ENCODE data around the gene ENPP4. TPM values are rescaled to one million over a fixed set of nuclear protein-coding genes. Genes with fewer than 3 reads are reported as not detected.

Gene ENPP4
- total and polyA plus RNA-seq, 9 of the 15 experiments (the other 6 are each of a cell fraction or from before 2014, with no cell fraction given): 0.07 TPM; not detected in 8

- TF ChIP-seq EP400 (IDR thresholded peaks at IDR 0.05) (no peak), ZNF696 (CRISPR knock-in tag; conservative IDR thresholded peaks at IDR 0.05) (no peak), SIN3A (IDR thresholded peaks at IDR 0.05; ENCODE audit: borderline replicate concordance in 2 of 2, control insufficient read depth in 1 of 2, low read depth in 2 of 2, low read length in 2 of 2) (no peak), ZNF436 (CRISPR knock-in tag; IDR thresholded peaks at IDR 0.05) (no peak), PRMT5 (CRISPR knock-in tag; IDR thresholded peaks at IDR 0.05) (no peak), TRIM24 (IDR thresholded peaks at IDR 0.05) (no peak), BRCA1 (IDR thresholded peaks at IDR 0.05) (no peak), BRCA1 (CRISPR knock-in tag; IDR thresholded peaks at IDR 0.05) (no peak), ZNF165 (CRISPR knock-in tag; IDR thresholded peaks at IDR 0.05; ENCODE audit: borderline replicate concordance) (no peak), ZFP30 (CRISPR knock-in tag; IDR thresholded peaks at IDR 0.05; ENCODE audit: borderline replicate concordance) (no peak), NFE2 (IDR thresholded peaks at IDR 0.05; ENCODE audit: low read depth) (no peak), PML (IDR thresholded peaks at IDR 0.05; ENCODE audit: low read length) (no peak), MAFF (IDR thresholded peaks at IDR 0.05; ENCODE audit: low read length) (no peak), TRIM25 (IDR thresholded peaks at IDR 0.05; ENCODE audit: borderline replicate concordance) (no peak), RBFOX2 (IDR thresholded peaks at IDR 0.05; ENCODE audit: low read depth, low read length) (no peak)
- ATAC-seq (no peak), FAIRE-seq (no peak), DNase-seq (ENCODE audit: extremely low read depth in 1 of 4, low spot score in 3 of 4) (no peak)
- no peaks in the 10 kb centered on the region for H3K27me3 ChIP-seq (ENCODE audit: control insufficient read depth in 2 of 2, insufficient read depth in 2 of 2, low read length in 2 of 2)
- BruUV-seq (replicated peaks): no TSS peak
- no peaks in the 10 kb centered on the region for H4K20me1 ChIP-seq (replicated peaks; ENCODE audit: control insufficient read depth, insufficient read depth, low read length)
- H2AFZ ChIP-seq (ENCODE audit: low read depth, low read length): no peak overlapping the region
- no peaks in the 10 kb centered on the region for H3K4me1 ChIP-seq (replicated peaks in 1 of 2; ENCODE audit: control insufficient read depth in 2 of 2, insufficient read depth in 2 of 2, low read length in 2 of 2)
- H3K9me3 ChIP-seq (replicated peaks; ENCODE audit: control insufficient read depth, insufficient read depth, low read depth, low read length): no peaks in the 10 kb centered on the region
- H3K4me3 ChIP-seq: no peak overlapping the region
- no peak overlapping the region for H3K9ac ChIP-seq (ENCODE audit: insufficient read depth in 1 of 2, low read depth in 2 of 2, low read length in 2 of 2)
- H3K79me2 ChIP-seq (ENCODE audit: control insufficient read depth, insufficient read depth, low read length): no peaks in the 10 kb centered on the region
- intact Hi-C loops (cut with micrococcal nuclease) (no loop called here), in situ Hi-C loops (cut with MboI) (no loop called here)
- H3K9me1 ChIP-seq (ENCODE audit: control insufficient read depth, insufficient read depth, low read length): no peaks in the 10 kb centered on the region
- ChIA-PET POLR2A (no interaction called here), CTCF (ENCODE audit: low intra/inter-chr PET ratio) (no interaction called here)
- no peaks in the 10 kb centered on the region for H3K36me3 ChIP-seq (ENCODE audit: control insufficient read depth, insufficient read depth, low read length)
- no peak overlapping the region for H3K27ac ChIP-seq (ENCODE audit: extremely low read depth, low read depth, low read length)
- H3K4me2 ChIP-seq (ENCODE audit: insufficient read depth, low read length): no peak overlapping the region
These were observed 26.2 kb upstream of the ENPP4 start for GRCh38 chr6:46103441-46104115.

All from K562 (cell line).